Measurements from ENCODE around the gene CD7.

The CD7 gene

DNA sequence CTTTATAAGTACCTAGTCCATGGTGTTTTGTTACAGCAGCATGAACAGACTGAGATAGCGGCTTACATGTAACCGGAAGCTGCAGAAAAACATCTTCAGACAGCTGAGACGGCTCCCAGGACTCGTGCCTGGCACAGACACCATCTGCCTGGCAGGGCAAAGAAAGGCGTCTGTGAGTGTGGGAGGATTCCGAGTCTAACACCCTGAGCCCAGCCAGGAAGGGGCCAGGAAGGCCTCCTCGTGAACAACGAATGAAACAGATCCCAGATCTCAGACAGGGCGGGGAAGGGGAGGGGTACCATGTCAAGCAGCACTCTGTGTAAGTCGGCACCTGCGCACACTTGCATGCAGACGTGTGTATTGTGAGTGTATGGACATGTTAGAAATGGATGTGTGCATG lies 39.6 kb downstream of the CD7 start:
- no peak for DNase-seq

- DNase-seq, result no peak
Observed at GRCh38 chr17:82276938-82277337, 40.5 kb downstream of the CD7 start.

- DNase-seq, result no peak
Observed at GRCh38 chr17:82275326-82275725, 42.1 kb downstream of the CD7 start.

GRCh38 chr17:82274134-82275020 lies 43.0 kb downstream of the CD7 start:
- DNase-seq, result no peak

GRCh38 chr17:82273327-82274133 lies 43.9 kb downstream of the CD7 start, which contains the start of gene CSNK1D:
TSS of gene CSNK1D (minus strand) at chr17:82273700. CDS start at chr17:82273381, 319 bp downstream.
- peak; percentile 93 for DNase-seq

DNA sequence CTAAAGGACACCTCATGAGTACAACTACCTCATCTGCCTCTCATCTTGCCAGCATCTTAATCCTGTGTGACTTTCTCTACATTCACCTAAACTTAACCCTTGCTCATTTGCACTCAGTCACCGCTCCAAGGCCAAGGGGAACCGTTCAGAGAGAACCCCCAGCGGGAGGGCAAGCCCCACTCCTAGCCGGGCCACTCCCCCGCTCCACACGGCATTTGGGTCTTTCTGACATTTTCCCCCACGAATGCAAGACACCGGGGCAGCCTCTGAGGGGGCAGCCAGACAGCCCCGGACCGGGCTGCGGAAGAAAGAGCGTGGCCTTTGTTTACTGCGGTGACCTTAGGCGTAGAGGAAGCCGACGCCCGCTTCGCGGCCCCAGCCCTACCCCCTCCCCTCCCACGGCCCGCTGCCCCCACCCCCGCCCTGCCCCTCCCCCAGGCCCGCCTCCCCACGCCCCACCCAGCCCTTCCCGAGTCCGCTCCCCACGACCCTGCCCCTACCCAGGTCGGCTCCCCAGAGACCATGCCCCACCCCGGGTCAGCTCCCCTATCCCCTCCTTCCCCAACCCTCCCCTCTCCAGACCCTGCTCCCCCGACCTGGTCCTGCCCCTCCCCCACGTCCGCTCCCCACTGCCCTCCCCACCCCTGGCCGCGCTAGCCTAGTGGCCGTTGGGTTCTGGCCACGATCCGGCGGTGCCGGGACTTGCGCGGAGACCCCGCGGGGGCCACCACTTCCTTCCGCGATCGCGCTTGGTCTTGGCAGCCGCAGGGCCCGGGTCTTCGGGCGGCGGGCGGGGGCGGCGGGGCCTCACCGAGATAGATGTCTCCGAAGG lies 44.7 kb downstream of the CD7 start:
- DNase-seq, result peak; percentile 67

GRCh38 chr17:82271401-82271800 lies 46.0 kb downstream of the CD7 start:
- no peak for DNase-seq

GRCh38 chr17:82270651-82271050 lies 46.8 kb downstream of the CD7 start:
- no peak for DNase-seq

DNA sequence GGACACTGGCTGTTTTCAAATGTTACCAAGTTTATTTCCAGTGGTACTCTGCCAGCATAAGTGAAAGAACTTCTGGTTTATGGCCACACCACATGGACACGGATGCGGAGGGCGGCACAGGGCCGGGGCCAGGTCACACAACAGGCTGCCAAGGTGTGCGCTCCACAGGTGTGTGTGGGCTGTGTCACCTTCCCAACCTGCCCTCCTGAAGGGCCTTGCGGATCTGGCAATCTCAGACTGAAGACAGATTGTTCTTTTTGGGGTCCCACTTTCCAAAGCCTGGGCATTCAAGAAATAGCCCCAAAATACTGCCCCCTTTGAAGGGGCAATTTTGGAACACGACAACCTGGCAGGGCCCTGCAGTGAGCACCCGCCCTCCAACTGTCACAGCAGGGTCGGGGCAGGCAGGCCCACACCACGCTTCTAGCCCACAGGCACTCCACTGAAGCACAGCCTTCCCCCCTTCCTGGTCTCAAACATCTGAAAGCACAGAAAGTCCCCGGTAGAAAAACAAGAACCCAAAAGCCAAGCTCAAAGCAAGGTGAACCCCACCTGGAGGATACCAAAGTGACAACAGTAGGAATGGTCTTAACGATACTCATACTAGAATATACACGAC lies 47.4 kb downstream of the CD7 start:
- no peak for DNase-seq

DNA sequence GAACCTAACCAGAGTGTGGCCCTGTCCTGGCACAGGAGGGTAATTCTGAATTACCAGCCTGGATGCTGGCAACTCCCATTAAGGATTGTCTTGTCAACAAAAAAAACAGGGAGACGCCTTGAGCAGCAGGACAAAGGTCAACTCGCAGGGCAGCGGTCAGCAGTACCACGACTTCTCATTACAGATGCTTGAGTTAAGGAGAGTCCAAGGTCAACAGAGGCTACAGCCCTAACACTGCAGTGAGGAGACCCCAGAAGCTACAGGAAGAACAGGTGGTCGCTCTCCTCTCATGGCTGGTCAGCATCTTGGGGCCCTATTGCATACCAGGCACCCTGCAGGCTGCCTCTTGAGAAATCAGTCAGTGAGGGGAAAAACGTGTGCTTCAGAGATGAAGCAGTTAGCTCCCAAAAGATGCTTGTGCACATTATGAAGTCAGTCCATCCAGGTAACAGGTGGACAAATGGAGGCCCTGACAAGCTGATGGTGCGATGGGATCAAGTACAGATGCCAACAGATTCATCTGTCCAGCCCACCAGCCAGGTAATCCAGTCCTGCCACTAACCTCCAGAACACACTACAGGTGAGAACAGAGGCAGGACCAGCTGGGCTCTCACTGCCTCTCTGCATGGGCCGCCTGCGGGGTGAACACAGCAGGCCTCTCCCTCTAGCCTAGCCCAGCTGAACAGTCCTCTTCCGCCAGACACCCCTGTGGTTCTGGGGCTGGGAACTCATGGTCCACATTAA lies 48.1 kb downstream of the CD7 start:
- no peak for DNase-seq

DNA sequence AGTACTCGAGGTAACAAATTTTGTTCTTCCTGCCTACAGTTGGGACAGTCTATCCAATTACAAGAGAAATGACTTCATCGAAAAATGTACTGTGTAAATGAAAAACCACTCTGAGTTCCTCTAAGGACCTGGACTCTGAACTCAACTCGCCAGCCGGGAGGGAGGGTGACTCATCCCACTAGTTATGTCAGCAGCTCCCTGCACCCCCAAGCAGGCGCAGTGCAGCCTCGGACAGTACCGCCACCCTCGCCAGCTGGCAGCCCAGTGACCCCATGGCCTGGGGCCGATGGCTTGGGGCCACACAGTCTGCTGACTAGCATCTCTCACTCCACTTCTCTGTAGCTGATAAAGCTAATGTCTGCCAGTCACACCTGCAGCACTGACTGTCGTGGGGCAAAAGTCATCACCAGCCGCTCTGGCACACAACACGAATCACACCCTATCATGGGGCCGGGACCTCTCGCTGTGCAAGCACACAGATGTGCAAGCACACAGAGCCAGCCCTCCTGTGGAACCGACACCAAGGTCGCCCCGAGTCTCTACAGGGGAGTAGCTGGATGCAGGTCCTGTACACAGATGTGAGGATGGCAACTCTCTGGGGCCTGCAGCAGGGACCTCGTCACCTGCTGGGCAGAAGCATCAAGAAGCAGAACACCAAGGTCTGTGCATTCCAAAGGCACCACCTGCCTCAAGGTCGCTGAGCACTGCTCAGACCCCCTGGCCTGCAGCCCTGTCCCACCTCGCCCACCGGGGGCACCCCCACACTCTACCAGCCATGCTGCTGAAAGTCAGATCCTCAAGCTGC lies 49.6 kb downstream of the CD7 start:
- DNase-seq, result peak; percentile 74

GRCh38 chr17:82266142-82266541 lies 51.3 kb downstream of the CD7 start:
- DNase-seq, result no peak

All from left hindlimb (tissue), 1 donor.